ENCODE measurements around the gene ESPL1. TPM values are rescaled to one million over a fixed set of nuclear protein-coding genes. Genes with fewer than 3 reads are reported as not detected.

ESPL1 gene
- total RNA-seq, 3 donors from 2014 or later, result 0.33 to 1.3 (median 1.2) TPM

GRCh38 chr12:53299454-53300180 is 31.5 kb downstream of the ESPL1 start, which contains the start of gene MYG1:
Gene MYG1, plus strand, starts transcription at chr12:53299695. Its CDS starts 43 bp downstream, at chr12:53299738.
- Histone ChIP-seq H3K4me1 (peaks cover 0 to 9% of the 10 kb centered on the region in 2 donors), H3K36me3 (no peaks in the 10 kb centered on the region), H3K9me3 (no peaks in the 10 kb centered on the region), H3K27ac (peak within 1 kb of the TSS; percentile 67 to 89), H3K4me3 (peak within 1 kb of the TSS; percentile 58 to 88 (median 68)), H3K27me3 (no peaks in the 10 kb centered on the region)
- DNase-seq (ENCODE audit: low spot score in 2 of 2), result peak; percentile 67 to 78
- peak; percentile 21 to 57 (median 42) for TF ChIP-seq POLR2AphosphoS5 (IDR thresholded peaks at IDR 0.05)
- no peak for TF ChIP-seq POLR2A (IDR thresholded peaks at IDR 0.05)
- TF ChIP-seq CTCF (IDR thresholded peaks at IDR 0.05), result peak in 1 of 3 donors; percentile 31
- intact Hi-C loops (cut with DNase I; ENCODE audit: low total_unique reads), result no loop called here

GRCh38 chr12:53300187-53300586 is 32.1 kb downstream of the ESPL1 start:
- no peaks in the 10 kb centered on the region for H3K36me3 ChIP-seq
- no peak for DNase-seq (ENCODE audit: low spot score in 2 of 2)
- H3K9me3 ChIP-seq, result no peaks in the 10 kb centered on the region
- H3K27me3 ChIP-seq, result no peaks in the 10 kb centered on the region
- intact Hi-C loops (cut with DNase I; ENCODE audit: low total_unique reads), result no loop called here
- peak overlapping the region; percentile 67 to 89 for H3K27ac ChIP-seq
- H3K4me3 ChIP-seq, result peak overlapping the region; percentile 58 to 88 (median 68)
- H3K4me1 ChIP-seq, result peaks cover 0 to 9% of the 10 kb centered on the region in 2 donors
- TF ChIP-seq CTCF (IDR thresholded peaks at IDR 0.05), result no peak
- TF ChIP-seq POLR2AphosphoS5 (IDR thresholded peaks at IDR 0.05), result no peak
- TF ChIP-seq POLR2A (IDR thresholded peaks at IDR 0.05), result no peak

- no peak overlapping the region for H3K4me3 ChIP-seq
- no peak for TF ChIP-seq CTCF (IDR thresholded peaks at IDR 0.05)
- no peak for TF ChIP-seq POLR2AphosphoS5 (IDR thresholded peaks at IDR 0.05)
- no peak for TF ChIP-seq POLR2A (IDR thresholded peaks at IDR 0.05)
- no peak overlapping the region for H3K27ac ChIP-seq
- intact Hi-C loops (cut with DNase I; ENCODE audit: low total_unique reads), result no loop called here
- H3K36me3 ChIP-seq, result peaks cover 6% of the 10 kb centered on the region
- H3K4me1 ChIP-seq, result peaks cover 0 to 9% of the 10 kb centered on the region in 2 donors
- H3K9me3 ChIP-seq, result no peaks in the 10 kb centered on the region
- no peak for DNase-seq (ENCODE audit: low spot score in 2 of 2)
- no peaks in the 10 kb centered on the region for H3K27me3 ChIP-seq
Observed at GRCh38 chr12:53302903-53303302, 34.8 kb downstream of the ESPL1 start.

GRCh38 chr12:53306826-53307225 is 38.7 kb downstream of the ESPL1 start:
- peaks cover 6% of the 10 kb centered on the region for H3K36me3 ChIP-seq
- DNase-seq (ENCODE audit: low spot score in 2 of 2), result no peak
- no peak overlapping the region for H3K4me3 ChIP-seq
- TF ChIP-seq CTCF (IDR thresholded peaks at IDR 0.05) (no peak), POLR2AphosphoS5 (IDR thresholded peaks at IDR 0.05) (no peak), POLR2A (IDR thresholded peaks at IDR 0.05) (no peak)
- H3K4me1 ChIP-seq, result no peaks in the 10 kb centered on the region
- H3K9me3 ChIP-seq, result no peaks in the 10 kb centered on the region
- no peak overlapping the region for H3K27ac ChIP-seq
- intact Hi-C loops (cut with DNase I; ENCODE audit: low total_unique reads), result no loop called here
- H3K27me3 ChIP-seq, result no peaks in the 10 kb centered on the region

GRCh38 chr12:53308276-53308675 is 40.2 kb downstream of the ESPL1 start:
- H3K4me3 ChIP-seq, result no peak overlapping the region
- TF ChIP-seq POLR2AphosphoS5 (IDR thresholded peaks at IDR 0.05), result no peak
- TF ChIP-seq CTCF (IDR thresholded peaks at IDR 0.05), result no peak
- no peak for TF ChIP-seq POLR2A (IDR thresholded peaks at IDR 0.05)
- no peak overlapping the region for H3K27ac ChIP-seq
- H3K4me1 ChIP-seq, result no peaks in the 10 kb centered on the region
- intact Hi-C loops (cut with DNase I; ENCODE audit: low total_unique reads), result no loop called here
- no peak for DNase-seq (ENCODE audit: low spot score in 2 of 2)
- peaks cover 6% of the 10 kb centered on the region for H3K36me3 ChIP-seq
- H3K27me3 ChIP-seq, result no peaks in the 10 kb centered on the region
- no peaks in the 10 kb centered on the region for H3K9me3 ChIP-seq

Data from breast epithelium (tissue), 4 donors.